K562 (cell line): ENCODE measurements around the gene YJU2.

Experiments
- GABPA ChIP-seq: fragments of 200-800 bp; sonication (Bioruptor generic); conservative IDR thresholded peaks from 2 replicates; pipeline ENCODE4 v1.6.1; 2016; ENCODE audit warnings: low read depth, missing genetic modification characterization, missing compliant biosample characterization
- NFYB ChIP-seq: IDR thresholded peaks from 2 replicates; pipeline ENCODE4 v1.6.1; 2011; ENCODE audit warnings: mild to moderate bottlenecking, moderate library complexity; ENCODE audit not compliant: insufficient read length; ENCODE audit errors: extremely low read depth
- PCBP1 ChIP-seq: fragments of 200-400 bp; formaldehyde crosslinking; IDR thresholded peaks from 2 replicates; pipeline ENCODE4 v1.6.1; 2018; ENCODE audit warnings: mild to moderate bottlenecking, low read depth, low read length; ENCODE audit not compliant: poor library complexity, severe bottlenecking
- RBM39 ChIP-seq: fragments of 200-400 bp; formaldehyde crosslinking; optimal IDR thresholded peaks from 2 replicates; pipeline ENCODE3; 2018; ENCODE audit warnings: low read depth, low read length
- TAF1 ChIP-seq: IDR thresholded peaks from 2 replicates; pipeline ENCODE4 v1.6.1; 2011; ENCODE audit warnings: mild to moderate bottlenecking, low read length, moderate library complexity; ENCODE audit not compliant: insufficient read depth, control insufficient read depth, severe bottlenecking; ENCODE audit errors: extremely low read depth
- TBP ChIP-seq: optimal IDR thresholded peaks from 2 replicates; pipeline ENCODE3; 2011; ENCODE audit warnings: low read depth, low read length, improper control_type of control experiment
- ZBED1 ChIP-seq: IDR thresholded peaks from 2 replicates; pipeline ENCODE4 v1.6.1; 2014
- TF ChIP-seq, protein P1 (sequence below), 3 experiments: IDR thresholded peaks in 2 of 3; conservative IDR thresholded peaks in 1 of 3; 2 replicates each; pipeline ENCODE4 v1.5.1; 2011 to 2012; ENCODE audit warnings: low read length in 3 of 3, mild to moderate bottlenecking in 3 of 3, control low read depth in 2 of 3, improper control_type of control experiment in 1 of 3, inconsistent platforms in 1 of 3, low read depth in 1 of 3, mixed read lengths in 1 of 3, moderate library complexity in 1 of 3; ENCODE audit not compliant: insufficient read depth in 2 of 3
- TF ChIP-seq, protein P2 (sequence below): sonication (generic); formaldehyde crosslinking; IDR thresholded peaks from 2 replicates; pipeline ENCODE4 v1.8.0; 2023; ENCODE audit warnings: mild to moderate bottlenecking, missing genetic modification reagents

DNA sequence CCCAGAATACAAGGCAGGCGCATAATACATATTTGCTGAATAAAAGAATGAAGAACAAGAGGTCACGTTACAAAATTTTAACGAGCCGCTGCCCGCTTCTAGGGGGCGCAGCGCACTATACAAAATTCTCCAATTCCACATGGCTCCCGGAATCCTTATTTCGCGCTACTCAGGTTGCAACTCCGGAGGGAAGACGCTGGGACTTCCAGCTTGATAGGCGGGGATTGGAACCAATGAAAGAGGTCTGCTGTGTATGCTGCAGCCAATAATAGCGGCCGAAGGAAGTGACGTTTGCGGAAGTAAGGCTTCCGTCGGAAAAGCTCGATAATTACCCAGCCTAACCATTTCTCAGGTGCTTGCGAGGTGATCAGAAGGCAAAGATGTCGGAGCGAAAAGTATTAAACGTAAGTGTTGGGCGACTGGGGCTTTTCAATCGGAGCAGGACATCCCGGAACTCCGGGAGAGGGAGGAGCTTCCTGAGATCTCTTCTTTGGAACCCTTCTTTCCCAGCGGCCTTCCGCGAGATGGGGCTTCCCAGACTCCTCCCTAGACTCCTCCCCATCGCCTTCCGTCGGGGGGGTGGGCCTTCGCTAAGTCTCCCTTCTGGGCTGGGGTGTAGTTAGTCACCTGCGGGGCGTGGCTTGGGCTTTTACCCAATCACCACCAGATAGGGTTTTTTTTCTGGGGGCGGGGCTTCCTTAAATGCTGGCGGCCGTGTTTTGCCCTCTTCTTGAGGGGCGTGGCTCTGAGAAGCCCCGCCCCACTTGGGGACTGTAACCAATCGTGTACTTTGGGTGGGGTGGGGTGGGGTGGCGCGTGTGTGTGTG lies at the start of gene YJU2:
- TF ChIP-seq, protein P1, sequence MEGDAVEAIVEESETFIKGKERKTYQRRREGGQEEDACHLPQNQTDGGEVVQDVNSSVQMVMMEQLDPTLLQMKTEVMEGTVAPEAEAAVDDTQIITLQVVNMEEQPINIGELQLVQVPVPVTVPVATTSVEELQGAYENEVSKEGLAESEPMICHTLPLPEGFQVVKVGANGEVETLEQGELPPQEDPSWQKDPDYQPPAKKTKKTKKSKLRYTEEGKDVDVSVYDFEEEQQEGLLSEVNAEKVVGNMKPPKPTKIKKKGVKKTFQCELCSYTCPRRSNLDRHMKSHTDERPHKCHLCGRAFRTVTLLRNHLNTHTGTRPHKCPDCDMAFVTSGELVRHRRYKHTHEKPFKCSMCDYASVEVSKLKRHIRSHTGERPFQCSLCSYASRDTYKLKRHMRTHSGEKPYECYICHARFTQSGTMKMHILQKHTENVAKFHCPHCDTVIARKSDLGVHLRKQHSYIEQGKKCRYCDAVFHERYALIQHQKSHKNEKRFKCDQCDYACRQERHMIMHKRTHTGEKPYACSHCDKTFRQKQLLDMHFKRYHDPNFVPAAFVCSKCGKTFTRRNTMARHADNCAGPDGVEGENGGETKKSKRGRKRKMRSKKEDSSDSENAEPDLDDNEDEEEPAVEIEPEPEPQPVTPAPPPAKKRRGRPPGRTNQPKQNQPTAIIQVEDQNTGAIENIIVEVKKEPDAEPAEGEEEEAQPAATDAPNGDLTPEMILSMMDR (IDR thresholded peaks at IDR 0.05 in 2 of 3, conservative IDR thresholded peaks at IDR 0.05 in 1 of 3; ENCODE audit: insufficient read depth in 2 of 3, low read depth in 1 of 3, low read length in 3 of 3): peak; percentile 74 to 85 (median 80)
- TF ChIP-seq PCBP1 (no peak), ZBED1 (no peak; the same call in 1 of the 2 replicates), NFYB (peak; percentile 100), RBM39 (no peak), GABPA (tag) (peak; percentile 99), TBP (peak; percentile 79), TAF1 (peak; percentile 86)
- TF ChIP-seq, protein P2, sequence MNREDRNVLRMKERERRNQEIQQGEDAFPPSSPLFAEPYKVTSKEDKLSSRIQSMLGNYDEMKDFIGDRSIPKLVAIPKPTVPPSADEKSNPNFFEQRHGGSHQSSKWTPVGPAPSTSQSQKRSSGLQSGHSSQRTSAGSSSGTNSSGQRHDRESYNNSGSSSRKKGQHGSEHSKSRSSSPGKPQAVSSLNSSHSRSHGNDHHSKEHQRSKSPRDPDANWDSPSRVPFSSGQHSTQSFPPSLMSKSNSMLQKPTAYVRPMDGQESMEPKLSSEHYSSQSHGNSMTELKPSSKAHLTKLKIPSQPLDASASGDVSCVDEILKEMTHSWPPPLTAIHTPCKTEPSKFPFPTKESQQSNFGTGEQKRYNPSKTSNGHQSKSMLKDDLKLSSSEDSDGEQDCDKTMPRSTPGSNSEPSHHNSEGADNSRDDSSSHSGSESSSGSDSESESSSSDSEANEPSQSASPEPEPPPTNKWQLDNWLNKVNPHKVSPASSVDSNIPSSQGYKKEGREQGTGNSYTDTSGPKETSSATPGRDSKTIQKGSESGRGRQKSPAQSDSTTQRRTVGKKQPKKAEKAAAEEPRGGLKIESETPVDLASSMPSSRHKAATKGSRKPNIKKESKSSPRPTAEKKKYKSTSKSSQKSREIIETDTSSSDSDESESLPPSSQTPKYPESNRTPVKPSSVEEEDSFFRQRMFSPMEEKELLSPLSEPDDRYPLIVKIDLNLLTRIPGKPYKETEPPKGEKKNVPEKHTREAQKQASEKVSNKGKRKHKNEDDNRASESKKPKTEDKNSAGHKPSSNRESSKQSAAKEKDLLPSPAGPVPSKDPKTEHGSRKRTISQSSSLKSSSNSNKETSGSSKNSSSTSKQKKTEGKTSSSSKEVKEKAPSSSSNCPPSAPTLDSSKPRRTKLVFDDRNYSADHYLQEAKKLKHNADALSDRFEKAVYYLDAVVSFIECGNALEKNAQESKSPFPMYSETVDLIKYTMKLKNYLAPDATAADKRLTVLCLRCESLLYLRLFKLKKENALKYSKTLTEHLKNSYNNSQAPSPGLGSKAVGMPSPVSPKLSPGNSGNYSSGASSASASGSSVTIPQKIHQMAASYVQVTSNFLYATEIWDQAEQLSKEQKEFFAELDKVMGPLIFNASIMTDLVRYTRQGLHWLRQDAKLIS (CRISPR knock-in tag): peak; percentile 77
